Stimulated activated CD4-positive, alpha-beta T cell treated with anti-CD3 and anti-CD28 coated beads, Interleukin-4, amount 100 ng/mL, for 4 hours (primary cell): ENCODE measurements around the gene COBLL1.

Experiments used
- DNase-seq, 2 experiments: peaks; one replicate each; pipeline ENCODE4 v3.0.0-alpha.2; 2020

COBLL1 gene

DNA sequence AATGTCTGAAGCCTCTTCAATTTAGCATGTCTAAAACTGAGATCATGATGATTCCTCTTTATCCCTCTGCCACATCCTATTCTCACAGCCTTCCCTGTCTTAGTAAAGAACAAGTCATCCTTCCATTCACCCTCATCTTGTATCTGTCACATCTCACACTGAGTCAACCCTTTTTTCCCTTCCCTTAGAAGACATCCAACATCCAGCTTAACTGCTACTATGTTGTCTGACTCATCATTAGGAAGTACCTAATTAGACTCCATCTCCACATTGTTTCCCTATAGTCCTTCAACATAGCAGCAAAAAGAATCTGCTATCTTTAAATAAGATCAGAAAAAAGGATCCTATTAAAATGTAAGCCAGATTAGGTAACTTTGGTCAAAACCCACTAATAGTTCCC is 135.1 kb downstream of the COBLL1 start:
- DNase-seq, result no peak

GRCh38 chr2:164705412-164706167 is 136.0 kb downstream of the COBLL1 start:
- DNase-seq, result no peak

DNA sequence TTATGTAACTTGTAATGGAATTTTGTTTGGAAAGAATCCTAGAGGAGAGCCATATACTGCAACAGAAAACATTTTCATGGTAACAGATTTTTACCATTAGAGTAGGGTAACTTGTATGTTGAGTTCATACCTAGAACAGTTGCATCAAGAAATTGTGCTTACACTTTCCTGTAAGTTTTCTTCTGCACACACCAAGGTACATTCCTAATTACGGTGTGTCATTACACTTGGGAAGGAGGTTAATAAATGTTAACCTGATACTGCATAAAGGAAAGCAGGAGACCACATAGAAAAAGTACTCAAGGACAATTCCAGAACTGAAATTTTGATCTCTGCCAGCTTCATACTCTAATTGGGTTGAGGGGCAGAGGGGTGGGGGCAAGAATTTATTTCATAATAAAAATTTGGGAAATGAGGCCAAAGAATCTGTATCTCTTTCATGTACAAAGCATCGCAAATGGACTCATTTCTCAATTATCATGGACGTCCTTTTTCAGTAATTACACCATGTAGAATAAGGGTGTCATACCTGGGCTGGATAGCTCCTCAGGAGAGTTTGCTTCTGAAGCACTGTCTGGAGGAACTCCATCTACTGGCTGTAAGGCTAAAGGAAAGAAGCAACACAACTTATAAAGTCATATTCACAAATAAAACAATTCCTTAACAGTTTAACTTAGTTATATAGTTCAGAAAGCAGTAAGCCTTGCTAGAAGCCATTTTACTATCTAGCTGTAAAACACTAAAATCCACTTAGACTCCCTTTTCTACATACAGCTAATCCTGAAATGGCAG is 137.5 kb downstream of the COBLL1 start:
- DNase-seq, result no peak

GRCh38 chr2:164701565-164701964 is 140.1 kb downstream of the COBLL1 start:
- DNase-seq, result no peak

GRCh38 chr2:164700390-164700789 is 141.2 kb downstream of the COBLL1 start:
- no peak for DNase-seq

- DNase-seq, result no peak
These were observed 143.7 kb downstream of the COBLL1 start for GRCh38 chr2:164697688-164698461.

DNA sequence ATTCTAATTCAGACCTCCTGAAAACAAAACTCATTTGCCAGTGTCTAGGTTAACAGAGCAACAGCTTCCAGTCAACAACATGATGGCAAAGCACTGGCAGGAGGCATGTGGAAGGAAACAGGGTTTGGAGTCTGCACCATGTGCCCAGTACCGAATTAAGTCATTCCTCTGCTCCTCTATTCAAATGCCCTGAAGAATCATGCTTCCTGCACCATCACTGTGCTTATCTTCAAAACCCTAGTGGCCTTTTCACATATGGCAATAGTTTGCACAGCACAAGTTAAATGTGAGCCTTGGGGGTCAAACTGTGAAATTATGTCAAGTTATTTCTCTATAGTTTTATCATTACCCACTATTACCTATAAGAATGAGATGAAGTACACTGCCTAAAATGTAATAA is 145.0 kb downstream of the COBLL1 start:
- DNase-seq, result no peak

DNA sequence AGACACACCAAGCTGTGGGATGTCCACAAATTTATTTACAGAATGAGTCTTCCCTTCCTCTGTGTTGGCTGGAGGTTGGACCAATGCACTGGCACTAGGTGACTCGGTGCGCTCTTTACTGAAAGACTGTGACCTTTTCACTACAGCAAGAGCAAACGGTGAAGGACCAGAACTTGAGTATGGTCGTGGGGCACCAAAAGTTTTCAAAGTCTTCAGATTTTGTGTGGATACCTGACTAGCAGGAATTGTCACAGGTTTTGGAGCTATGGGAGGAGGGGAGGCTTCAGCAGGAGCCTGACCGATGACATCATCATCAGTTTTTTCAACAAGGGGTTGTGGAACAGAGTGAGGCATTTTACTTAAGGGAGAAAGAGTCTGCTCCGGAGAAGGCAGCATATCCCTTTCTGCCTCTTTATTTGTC is 147.3 kb downstream of the COBLL1 start:
- no peak for DNase-seq

- no peak for DNase-seq
These were observed 147.8 kb downstream of the COBLL1 start for GRCh38 chr2:164693834-164694233.

DNA sequence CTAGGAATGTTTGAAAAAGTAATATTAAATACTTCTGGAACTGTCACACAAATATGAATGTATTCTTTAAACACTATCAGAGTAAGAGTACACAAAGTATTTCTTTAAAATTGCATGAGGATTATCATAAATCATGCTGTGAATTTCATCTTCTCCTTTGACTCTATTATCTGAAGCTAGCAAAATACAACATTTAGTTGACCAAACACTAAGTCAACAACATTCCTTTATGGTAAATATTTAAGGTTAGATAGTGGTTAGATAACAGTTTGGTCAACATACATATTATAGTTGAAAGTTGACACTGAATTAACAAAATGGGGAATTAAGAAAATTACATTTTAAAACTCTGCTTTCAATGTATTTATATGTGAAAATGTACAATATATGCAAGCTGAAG is 148.2 kb downstream of the COBLL1 start:
- DNase-seq, result no peak

GRCh38 chr2:164692958-164693357 is 148.7 kb downstream of the COBLL1 start:
- no peak for DNase-seq

- DNase-seq, result no peak
These were observed 149.5 kb downstream of the COBLL1 start for GRCh38 chr2:164692114-164692513.

DNA sequence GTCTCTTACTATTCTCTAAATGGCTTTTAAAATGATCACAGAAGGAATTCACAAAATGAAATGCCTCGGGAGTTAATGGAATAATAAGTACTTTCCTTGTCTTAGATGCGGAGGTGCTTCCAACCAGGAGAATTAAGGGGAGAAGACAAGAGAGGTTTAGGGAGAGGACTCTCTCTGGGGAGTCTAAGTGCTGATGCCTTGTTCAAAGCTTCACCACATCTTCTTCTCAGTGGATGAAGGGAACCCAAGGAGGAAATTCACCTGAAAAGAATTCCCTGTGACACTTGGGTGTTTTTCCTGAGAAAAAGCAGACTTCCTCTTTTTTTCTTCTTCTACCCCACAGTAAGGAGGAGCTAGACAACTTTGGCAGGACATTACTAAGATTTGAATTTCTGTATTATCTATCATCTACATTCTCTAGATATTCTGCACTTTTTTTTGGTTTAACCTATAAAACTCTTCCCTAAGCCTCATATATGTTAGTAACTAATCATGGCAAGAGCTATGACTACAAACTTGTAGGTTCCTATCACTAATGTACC is 150.2 kb downstream of the COBLL1 start:
- no peak for DNase-seq

GRCh38 chr2:164690361-164690760 is 151.3 kb downstream of the COBLL1 start:
- DNase-seq, result no peak

- no peak for DNase-seq
These were observed 152.7 kb downstream of the COBLL1 start for GRCh38 chr2:164688896-164689419.

- no peak for DNase-seq
These were observed 160.6 kb downstream of the COBLL1 start for GRCh38 chr2:164681009-164681408.

DNA sequence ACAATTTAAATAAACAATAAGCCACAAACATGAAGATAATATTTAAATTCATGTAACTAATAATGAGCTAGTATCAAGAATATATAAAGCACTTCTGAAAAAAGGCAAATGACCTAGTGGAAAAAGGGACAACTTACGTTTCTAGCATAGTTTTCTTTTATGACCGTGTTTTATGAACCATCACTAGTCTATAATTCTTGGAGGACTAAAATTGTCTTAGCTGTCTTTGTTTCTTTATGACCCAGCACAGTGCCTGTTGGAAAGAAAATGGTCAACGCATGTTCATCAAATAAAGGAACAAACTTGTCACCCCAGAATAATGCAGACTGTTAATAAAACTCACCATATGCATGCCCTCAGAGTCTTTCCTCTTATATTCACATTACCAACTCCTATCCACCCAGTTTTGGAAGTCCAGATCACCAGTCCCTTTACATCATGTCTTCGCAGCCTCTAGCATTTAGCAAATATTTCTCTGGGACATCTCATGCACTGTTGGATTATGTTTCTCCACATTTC is 162.9 kb downstream of the COBLL1 start:
- no peak for DNase-seq

DNA sequence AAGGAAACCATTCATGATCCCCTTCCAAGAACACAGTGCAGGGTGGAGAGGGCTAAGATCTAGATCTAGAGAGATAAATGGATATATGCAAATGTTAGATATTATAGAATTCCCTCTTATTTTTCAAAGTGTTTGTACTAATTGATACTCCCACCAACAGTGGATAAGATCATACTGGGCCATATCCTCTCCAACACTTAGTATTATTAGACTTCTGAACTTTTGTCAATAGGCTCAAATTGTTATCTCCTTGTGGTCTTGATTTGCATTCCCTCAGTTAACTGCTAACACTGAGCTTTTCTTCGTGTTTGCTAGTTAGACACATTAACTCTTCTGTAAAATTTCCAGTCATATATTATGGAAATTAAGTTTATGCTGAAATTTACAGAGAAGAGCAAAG is 163.9 kb downstream of the COBLL1 start:
- no peak for DNase-seq

- no peak for DNase-seq
These were observed 164.4 kb downstream of the COBLL1 start for GRCh38 chr2:164677271-164677670.

GRCh38 chr2:164675687-164676086 is 165.9 kb downstream of the COBLL1 start:
- no peak for DNase-seq

DNA sequence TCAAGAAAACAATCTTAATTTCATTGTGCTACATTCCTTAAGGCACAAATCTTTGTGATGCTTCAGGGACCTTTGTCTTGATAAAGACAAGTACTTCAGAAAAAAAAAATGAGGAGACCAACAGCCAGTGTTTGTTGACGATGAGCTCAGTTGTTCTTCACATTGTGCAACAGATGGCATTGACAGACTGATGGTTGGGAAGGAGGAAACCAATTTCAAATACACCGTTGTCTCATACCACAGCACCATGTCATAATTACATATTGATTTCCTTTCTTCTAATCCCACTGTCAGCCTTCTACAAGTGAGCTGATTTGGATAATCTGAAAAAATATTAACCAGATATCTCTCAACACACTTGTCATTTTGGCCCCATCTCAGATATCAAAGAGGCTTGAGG is 166.6 kb downstream of the COBLL1 start:
- DNase-seq, result no peak

DNA sequence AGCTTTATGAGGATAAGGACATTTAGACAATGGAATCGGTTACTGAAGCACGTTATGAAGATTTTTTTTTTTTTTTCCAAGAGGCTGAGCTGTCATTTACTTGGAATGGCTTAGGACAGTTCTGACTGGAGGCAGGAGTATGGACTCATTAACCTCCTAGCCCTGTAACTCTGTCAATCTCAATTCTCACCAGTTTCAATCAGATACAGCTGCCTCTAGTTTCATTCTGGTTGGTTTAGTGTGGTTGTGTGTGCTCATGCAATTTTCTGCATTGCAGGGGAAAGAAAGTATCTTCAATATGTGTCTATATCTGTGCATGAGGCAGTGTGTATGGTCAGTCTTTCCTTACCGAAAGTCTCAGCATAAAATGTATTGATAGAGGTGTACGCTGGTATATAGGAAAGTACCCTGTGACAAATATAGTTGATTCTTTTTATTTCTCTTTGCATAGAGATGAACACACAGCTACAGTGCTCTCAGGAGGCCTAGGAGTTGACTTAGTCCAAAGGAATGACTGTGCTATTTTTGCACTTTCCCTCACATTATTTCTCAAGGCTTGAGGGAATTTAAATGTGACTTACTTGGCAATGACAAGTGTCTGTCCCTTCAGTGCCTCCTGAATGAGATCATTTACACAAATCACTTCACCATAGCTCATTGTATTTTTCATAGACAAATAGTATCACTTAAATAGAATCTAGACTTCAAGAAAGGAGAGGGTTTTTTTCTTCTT is 169.8 kb downstream of the COBLL1 start:
- DNase-seq, result no peak
